Colonic mucosa (tissue), 4 donors: Measurements from ENCODE around the gene ANO7. TPM values are rescaled to one million over a fixed set of nuclear protein-coding genes. Genes with fewer than 3 reads are reported as not detected.

Experiments used
- DNase-seq: peaks from one replicate; pipeline ENCODE4 v3.0.0-alpha.2; 2020
- H3K27ac ChIP-seq: fragments of 200-600 bp; one replicate; pipeline ENCODE4 v1.8.0; 2021
- H3K27me3 ChIP-seq: fragments of 200-600 bp; one replicate; pipeline ENCODE4 v1.8.0; 2021
- H3K36me3 ChIP-seq: fragments of 200-600 bp; one replicate; pipeline ENCODE4 v1.8.0; 2021
- H3K4me1 ChIP-seq: fragments of 200-600 bp; one replicate; pipeline ENCODE4 v1.8.0; 2021; ENCODE audit warnings: mild to moderate bottlenecking
- H3K4me3 ChIP-seq: fragments of 200-600 bp; one replicate; pipeline ENCODE4 v1.8.0; 2021
- H3K9ac ChIP-seq, 2 donors: one replicate each; pipeline ENCODE4 v1.7.0; 2013; ENCODE audit warnings: control low read depth in 2 of 2, low read depth in 2 of 2, low read length in 2 of 2
- H3K9me3 ChIP-seq: fragments of 200-600 bp; one replicate; pipeline ENCODE4 v1.8.0; 2021
- CTCF ChIP-seq: fragments of 200-600 bp; IDR thresholded peaks from one replicate; pipeline ENCODE4 v1.8.0; 2022; ENCODE audit warnings: antibody characterized with exemption, mild to moderate bottlenecking
- intact Hi-C: fragments of 100-400 bp; cut with DNase I; formaldehyde crosslinking; loops from one replicate; pipeline ENCODE4 v1.14.1; 2022
- total RNA-seq, 2 donors: library from RNA; stranded (reverse); fragmentation: NEBNext Ultra II Directional in 1 of 2; extraction: Animal tissue kit (Norgen Biotek cat#: 25700) in 1 of 2; gene quantifications; one replicate each; pipeline ENCODE4 v1.2.1, GENCODE V29; 2021
- donor health status: healthy.
- donor health status: DM: no; HTN: no; CAD: no.
- donor health status: DM: no; HTN: no; CAD: no.

ANO7 gene
- total RNA-seq, 2 donors from 2014 or later: 41.4 to 55.0 TPM

GRCh38 chr2:241159116-241159515 is 29.4 kb upstream of the ANO7 start:
- no peak for DNase-seq
- Histone ChIP-seq H3K27ac (no peak overlapping the region), H3K4me3 (no peak overlapping the region), H3K36me3 (no peaks in the 10 kb centered on the region), H3K9me3 (no peaks in the 10 kb centered on the region), H3K4me1 (no peaks in the 10 kb centered on the region), H3K9ac (no peak overlapping the region), H3K27me3 (no peaks in the 10 kb centered on the region)
- no peak for TF ChIP-seq CTCF
- intact Hi-C loops: no loop called here

- DNase-seq: no peak
- H3K36me3 ChIP-seq: no peaks in the 10 kb centered on the region
- no peaks in the 10 kb centered on the region for H3K27me3 ChIP-seq
- no peaks in the 10 kb centered on the region for H3K4me1 ChIP-seq
- no peak overlapping the region for H3K27ac ChIP-seq
- no peak overlapping the region for H3K9ac ChIP-seq
- intact Hi-C loops: no loop called here
- no peak overlapping the region for H3K4me3 ChIP-seq
- H3K9me3 ChIP-seq: no peaks in the 10 kb centered on the region
- no peak for TF ChIP-seq CTCF
Observed at GRCh38 chr2:241160318-241160717, 28.2 kb upstream of the ANO7 start.

- no peaks in the 10 kb centered on the region for H3K27me3 ChIP-seq
- TF ChIP-seq CTCF: no peak
- H3K27ac ChIP-seq: peak overlapping the region; percentile 3
Observed at GRCh38 chr2:241161646-241162281, 26.7 kb upstream of the ANO7 start.

GRCh38 chr2:241163601-241164118 is 24.8 kb upstream of the ANO7 start:
- DNase-seq: no peak
- no peaks in the 10 kb centered on the region for H3K4me1 ChIP-seq
- intact Hi-C loops: no loop called here
- H3K4me3 ChIP-seq: no peak overlapping the region
- H3K36me3 ChIP-seq: peaks cover 5% of the 10 kb centered on the region
- TF ChIP-seq CTCF: no peak
- H3K9ac ChIP-seq: no peak overlapping the region
- no peaks in the 10 kb centered on the region for H3K27me3 ChIP-seq
- no peaks in the 10 kb centered on the region for H3K9me3 ChIP-seq
- no peak overlapping the region for H3K27ac ChIP-seq

More at GRCh38 chr2:241161646-241162281, 26.7 kb upstream of the ANO7 start:
- Histone ChIP-seq H3K9me3 (no peaks in the 10 kb centered on the region), H3K9ac (peak overlapping the region in 1 of 2 donors; percentile 5), H3K4me3 (no peak overlapping the region), H3K4me1 (no peaks in the 10 kb centered on the region), H3K36me3 (peaks cover 5% of the 10 kb centered on the region)
- peak; percentile 52 for DNase-seq
- intact Hi-C loops: no loop called here

- intact Hi-C loops: no loop called here
- no peak for DNase-seq
Observed at GRCh38 chr2:241168366-241168765, 20.1 kb upstream of the ANO7 start.

More at GRCh38 chr2:241168366-241168765, 20.1 kb upstream of the ANO7 start:
- TF ChIP-seq CTCF: no peak
- Histone ChIP-seq H3K36me3 (peaks cover 5% of the 10 kb centered on the region), H3K27ac (no peak overlapping the region), H3K9me3 (no peaks in the 10 kb centered on the region), H3K27me3 (no peaks in the 10 kb centered on the region), H3K4me1 (no peaks in the 10 kb centered on the region), H3K9ac (no peak overlapping the region), H3K4me3 (no peak overlapping the region)
